ENCODE measurements around the gene HERC3.

- TF ChIP-seq, protein P1, sequence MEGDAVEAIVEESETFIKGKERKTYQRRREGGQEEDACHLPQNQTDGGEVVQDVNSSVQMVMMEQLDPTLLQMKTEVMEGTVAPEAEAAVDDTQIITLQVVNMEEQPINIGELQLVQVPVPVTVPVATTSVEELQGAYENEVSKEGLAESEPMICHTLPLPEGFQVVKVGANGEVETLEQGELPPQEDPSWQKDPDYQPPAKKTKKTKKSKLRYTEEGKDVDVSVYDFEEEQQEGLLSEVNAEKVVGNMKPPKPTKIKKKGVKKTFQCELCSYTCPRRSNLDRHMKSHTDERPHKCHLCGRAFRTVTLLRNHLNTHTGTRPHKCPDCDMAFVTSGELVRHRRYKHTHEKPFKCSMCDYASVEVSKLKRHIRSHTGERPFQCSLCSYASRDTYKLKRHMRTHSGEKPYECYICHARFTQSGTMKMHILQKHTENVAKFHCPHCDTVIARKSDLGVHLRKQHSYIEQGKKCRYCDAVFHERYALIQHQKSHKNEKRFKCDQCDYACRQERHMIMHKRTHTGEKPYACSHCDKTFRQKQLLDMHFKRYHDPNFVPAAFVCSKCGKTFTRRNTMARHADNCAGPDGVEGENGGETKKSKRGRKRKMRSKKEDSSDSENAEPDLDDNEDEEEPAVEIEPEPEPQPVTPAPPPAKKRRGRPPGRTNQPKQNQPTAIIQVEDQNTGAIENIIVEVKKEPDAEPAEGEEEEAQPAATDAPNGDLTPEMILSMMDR (IDR thresholded peaks at IDR 0.05) = no peak
- TF ChIP-seq POLR2A (IDR thresholded peaks at IDR 0.05) = no peak
Measured at GRCh38 chr4:88724406-88724805, 132.1 kb downstream of the HERC3 start.

Measured in testis (tissue), 2 donors.